Measurements from ENCODE around the gene MYLK4.

The MYLK4 gene

GRCh38 chr6:2632976-2633584 lies 117.6 kb downstream of the MYLK4 start:
- no peak overlapping the region for H3K4me3 Mint-ChIP-seq

GRCh38 chr6:2632368-2632767 lies 118.4 kb downstream of the MYLK4 start:
- no peaks in the 10 kb centered on the region for H3K36me3 Mint-ChIP-seq (ENCODE audit: low read depth)
- no peaks in the 10 kb centered on the region for H3K4me1 Mint-ChIP-seq (ENCODE audit: low read depth)
- no peak overlapping the region for H3K4me3 Mint-ChIP-seq
- peaks cover 26% of the 10 kb centered on the region for H3K27me3 Mint-ChIP-seq
- H3K27ac Mint-ChIP-seq: no peak overlapping the region
- intact Hi-C loops (cut with micrococcal nuclease): loop anchor here (10.0 kb wide), 2 partner anchors 278 to 528 kb away; no protein-coding TSS in a partner anchor
- no peaks in the 10 kb centered on the region for H3K9me3 Mint-ChIP-seq

More at GRCh38 chr6:2632976-2633584, 117.6 kb downstream of the MYLK4 start:
- Mint-ChIP-seq H3K36me3 (ENCODE audit: low read depth) (no peaks in the 10 kb centered on the region), H3K27me3 (peaks cover 26% of the 10 kb centered on the region), H3K4me1 (ENCODE audit: low read depth) (no peaks in the 10 kb centered on the region), H3K27ac (no peak overlapping the region), H3K9me3 (no peaks in the 10 kb centered on the region)
- intact Hi-C loops (cut with micrococcal nuclease): loop anchor here (10.0 kb wide), 2 partner anchors 278 to 528 kb away; no protein-coding TSS in a partner anchor

GRCh38 chr6:2630891-2631571 lies 119.7 kb downstream of the MYLK4 start:
- intact Hi-C loops (cut with micrococcal nuclease): loop anchor here (10.0 kb wide), 2 partner anchors 276 to 526 kb away; no protein-coding TSS in a partner anchor
- no peaks in the 10 kb centered on the region for H3K36me3 Mint-ChIP-seq (ENCODE audit: low read depth)
- no peak overlapping the region for H3K4me3 Mint-ChIP-seq
- no peaks in the 10 kb centered on the region for H3K4me1 Mint-ChIP-seq (ENCODE audit: low read depth)
- peaks cover 23% of the 10 kb centered on the region for H3K27me3 Mint-ChIP-seq
- no peaks in the 10 kb centered on the region for H3K9me3 Mint-ChIP-seq
- H3K27ac Mint-ChIP-seq: no peak overlapping the region

GRCh38 chr6:2630359-2630758 lies 120.4 kb downstream of the MYLK4 start:
- intact Hi-C loops (cut with micrococcal nuclease): loop anchor here (10.0 kb wide), 2 partner anchors 276 to 526 kb away; no protein-coding TSS in a partner anchor
- H3K4me3 Mint-ChIP-seq: no peak overlapping the region
- no peaks in the 10 kb centered on the region for H3K4me1 Mint-ChIP-seq (ENCODE audit: low read depth)
- H3K27ac Mint-ChIP-seq: no peak overlapping the region
- H3K27me3 Mint-ChIP-seq: peaks cover 23% of the 10 kb centered on the region
- H3K9me3 Mint-ChIP-seq: no peaks in the 10 kb centered on the region
- H3K36me3 Mint-ChIP-seq (ENCODE audit: low read depth): no peaks in the 10 kb centered on the region

GRCh38 chr6:2626401-2626800 lies 124.3 kb downstream of the MYLK4 start:
- Mint-ChIP-seq H3K4me3 (no peak overlapping the region), H3K36me3 (ENCODE audit: low read depth) (no peaks in the 10 kb centered on the region), H3K4me1 (ENCODE audit: low read depth) (no peaks in the 10 kb centered on the region), H3K27me3 (peaks cover 3% of the 10 kb centered on the region), H3K27ac (no peak overlapping the region), H3K9me3 (no peaks in the 10 kb centered on the region)
- intact Hi-C loops (cut with micrococcal nuclease): no loop called here

- H3K4me1 Mint-ChIP-seq (ENCODE audit: low read depth): no peaks in the 10 kb centered on the region
- no peaks in the 10 kb centered on the region for H3K36me3 Mint-ChIP-seq (ENCODE audit: low read depth)
- no peak overlapping the region for H3K4me3 Mint-ChIP-seq
- no peaks in the 10 kb centered on the region for H3K9me3 Mint-ChIP-seq
- intact Hi-C loops (cut with micrococcal nuclease): no loop called here
- H3K27me3 Mint-ChIP-seq: no peaks in the 10 kb centered on the region
- H3K27ac Mint-ChIP-seq: no peak overlapping the region
Measured at GRCh38 chr6:2625581-2625980, 125.1 kb downstream of the MYLK4 start.

GRCh38 chr6:2624177-2624576 lies 126.5 kb downstream of the MYLK4 start:
- no peak overlapping the region for H3K4me3 Mint-ChIP-seq
- H3K27me3 Mint-ChIP-seq: peaks cover 6% of the 10 kb centered on the region
- no peaks in the 10 kb centered on the region for H3K4me1 Mint-ChIP-seq (ENCODE audit: low read depth)
- no peaks in the 10 kb centered on the region for H3K36me3 Mint-ChIP-seq (ENCODE audit: low read depth)
- H3K27ac Mint-ChIP-seq: no peak overlapping the region
- intact Hi-C loops (cut with micrococcal nuclease): no loop called here
- no peaks in the 10 kb centered on the region for H3K9me3 Mint-ChIP-seq

GRCh38 chr6:2623295-2623694 lies 127.4 kb downstream of the MYLK4 start:
- H3K27ac Mint-ChIP-seq: no peak overlapping the region
- no peaks in the 10 kb centered on the region for H3K9me3 Mint-ChIP-seq
- no peak overlapping the region for H3K4me3 Mint-ChIP-seq
- H3K4me1 Mint-ChIP-seq (ENCODE audit: low read depth): no peaks in the 10 kb centered on the region
- H3K27me3 Mint-ChIP-seq: peaks cover 7% of the 10 kb centered on the region
- intact Hi-C loops (cut with micrococcal nuclease): no loop called here
- no peaks in the 10 kb centered on the region for H3K36me3 Mint-ChIP-seq (ENCODE audit: low read depth)

- Mint-ChIP-seq H3K4me1 (ENCODE audit: low read depth) (no peaks in the 10 kb centered on the region), H3K36me3 (ENCODE audit: low read depth) (no peaks in the 10 kb centered on the region), H3K4me3 (no peak overlapping the region), H3K27ac (no peak overlapping the region), H3K27me3 (peaks cover 7% of the 10 kb centered on the region), H3K9me3 (no peaks in the 10 kb centered on the region)
- intact Hi-C loops (cut with micrococcal nuclease): no loop called here
Measured at GRCh38 chr6:2622671-2623070, 128.1 kb downstream of the MYLK4 start.

- H3K4me1 Mint-ChIP-seq (ENCODE audit: low read depth): no peaks in the 10 kb centered on the region
Measured at GRCh38 chr6:2619651-2620050, 131.1 kb downstream of the MYLK4 start.

GRCh38 chr6:2617729-2618128 lies 133.0 kb downstream of the MYLK4 start:
- Mint-ChIP-seq H3K27ac (no peak overlapping the region), H3K36me3 (ENCODE audit: low read depth) (no peaks in the 10 kb centered on the region), H3K27me3 (peaks cover 9% of the 10 kb centered on the region), H3K9me3 (no peaks in the 10 kb centered on the region), H3K4me1 (ENCODE audit: low read depth) (no peaks in the 10 kb centered on the region), H3K4me3 (no peak overlapping the region)
- intact Hi-C loops (cut with micrococcal nuclease): no loop called here

More at GRCh38 chr6:2619651-2620050, 131.1 kb downstream of the MYLK4 start:
- Mint-ChIP-seq H3K27ac (no peak overlapping the region), H3K9me3 (no peaks in the 10 kb centered on the region), H3K4me3 (no peak overlapping the region), H3K27me3 (peaks cover 9% of the 10 kb centered on the region), H3K36me3 (ENCODE audit: low read depth) (no peaks in the 10 kb centered on the region)
- intact Hi-C loops (cut with micrococcal nuclease): no loop called here

- Mint-ChIP-seq H3K27me3 (peaks cover 9% of the 10 kb centered on the region), H3K36me3 (ENCODE audit: low read depth) (no peaks in the 10 kb centered on the region), H3K4me1 (ENCODE audit: low read depth) (no peaks in the 10 kb centered on the region), H3K4me3 (no peak overlapping the region), H3K27ac (no peak overlapping the region), H3K9me3 (no peaks in the 10 kb centered on the region)
- intact Hi-C loops (cut with micrococcal nuclease): no loop called here
Measured at GRCh38 chr6:2616811-2617210, 133.9 kb downstream of the MYLK4 start.

- no peak overlapping the region for H3K4me3 Mint-ChIP-seq
- no peaks in the 10 kb centered on the region for H3K4me1 Mint-ChIP-seq (ENCODE audit: low read depth)
- H3K9me3 Mint-ChIP-seq: no peaks in the 10 kb centered on the region
- peaks cover 14% of the 10 kb centered on the region for H3K27me3 Mint-ChIP-seq
- H3K27ac Mint-ChIP-seq: no peak overlapping the region
- no peaks in the 10 kb centered on the region for H3K36me3 Mint-ChIP-seq (ENCODE audit: low read depth)
- intact Hi-C loops (cut with micrococcal nuclease): no loop called here
Measured at GRCh38 chr6:2615251-2615650, 135.5 kb downstream of the MYLK4 start.

GRCh38 chr6:2614846-2615245 lies 135.9 kb downstream of the MYLK4 start:
- H3K27ac Mint-ChIP-seq: no peak overlapping the region
- H3K36me3 Mint-ChIP-seq (ENCODE audit: low read depth): no peaks in the 10 kb centered on the region
- H3K27me3 Mint-ChIP-seq: peaks cover 16% of the 10 kb centered on the region
- intact Hi-C loops (cut with micrococcal nuclease): no loop called here
- H3K4me3 Mint-ChIP-seq: no peak overlapping the region
- H3K4me1 Mint-ChIP-seq (ENCODE audit: low read depth): no peaks in the 10 kb centered on the region
- no peaks in the 10 kb centered on the region for H3K9me3 Mint-ChIP-seq
